Esophagus muscularis mucosa (tissue), 3 donors: ENCODE data around the gene BCAS4.

Experiments used
- CTCF ChIP-seq, 3 experiments: fragments of 200-600 bp in 2 of 3; fragments of 450-650 bp in 1 of 3; sonication (generic) in 2 of 3; IDR thresholded peaks; one replicate each; pipeline ENCODE4 v1.5.1; 2017 to 2019; ENCODE audit warnings: antibody characterized with exemption in 3 of 3, mild to moderate bottlenecking in 2 of 3, moderate library complexity in 1 of 3
- POLR2AphosphoS5 ChIP-seq, 2 donors: sonication (generic); formaldehyde crosslinking; IDR thresholded peaks; one replicate each; pipeline ENCODE4 v1.6.1; 2017; ENCODE audit warnings: antibody characterized with exemption in 2 of 2

- no peak for TF ChIP-seq CTCF (IDR thresholded peaks at IDR 0.05)
- no peak for TF ChIP-seq POLR2AphosphoS5 (IDR thresholded peaks at IDR 0.05)
These were observed 77.9 kb downstream of the BCAS4 start for GRCh38 chr20:50872560-50873425.
